Activated naive CD8-positive, alpha-beta T cell treated with anti-CD3 and anti-CD28 coated beads, Interleukin-2, amount 10 ng/mL, durations not matched to agents 7 days and 5 days (primary cell): Measurements from ENCODE around the gene SCARB1. TPM values are rescaled to one million over a fixed set of nuclear protein-coding genes. Genes with fewer than 3 reads are reported as not detected.

Source experiments
- ATAC-seq: fragments of 150-1000 bp; cut with Tn5 transposase; one replicate; pipeline ENCODE4 v1.10.0; 2021; ENCODE audit warnings: low read depth, moderate library complexity
- POLR2A ChIA-PET: fragments of 350-600 bp; sonication (Branson Sonifier 250); formaldehyde crosslinking; loops from one replicate; lab custom pipeline; 2021; ENCODE audit warnings: antibody characterized with exemption; lab: Charles Lee
- DNase-seq: peaks from one replicate; pipeline ENCODE4 v3.0.0; 2021
- H3K27ac Mint-ChIP-seq: one replicate; pipeline ENCODE4 v1.8.0; 2022; ENCODE audit warnings: mild to moderate bottlenecking, mixed read lengths
- H3K27me3 Mint-ChIP-seq: one replicate; pipeline ENCODE4 v1.8.0; 2022; ENCODE audit warnings: mild to moderate bottlenecking, moderate library complexity, mixed read lengths
- H3K36me3 Mint-ChIP-seq: one replicate; pipeline ENCODE4 v1.8.0; 2021; ENCODE audit warnings: mild to moderate bottlenecking, mixed read lengths
- H3K4me1 Mint-ChIP-seq: one replicate; pipeline ENCODE4 v1.8.0; 2021; ENCODE audit warnings: mixed read lengths
- H3K4me3 Mint-ChIP-seq: one replicate; pipeline ENCODE4 v1.8.0; 2022; ENCODE audit warnings: mild to moderate bottlenecking, moderate library complexity, mixed read lengths
- H3K9me3 Mint-ChIP-seq: one replicate; pipeline ENCODE4 v1.8.0; 2021; ENCODE audit warnings: mixed read lengths
- total RNA-seq, 2 experiments: library from RNA; stranded (reverse); gene quantifications; one replicate each; pipeline ENCODE4 v1.2.3, GENCODE V29; 2021

Gene SCARB1
- total RNA-seq, 2 experiments from 2014 or later: 10.8 to 13.0 TPM

DNA sequence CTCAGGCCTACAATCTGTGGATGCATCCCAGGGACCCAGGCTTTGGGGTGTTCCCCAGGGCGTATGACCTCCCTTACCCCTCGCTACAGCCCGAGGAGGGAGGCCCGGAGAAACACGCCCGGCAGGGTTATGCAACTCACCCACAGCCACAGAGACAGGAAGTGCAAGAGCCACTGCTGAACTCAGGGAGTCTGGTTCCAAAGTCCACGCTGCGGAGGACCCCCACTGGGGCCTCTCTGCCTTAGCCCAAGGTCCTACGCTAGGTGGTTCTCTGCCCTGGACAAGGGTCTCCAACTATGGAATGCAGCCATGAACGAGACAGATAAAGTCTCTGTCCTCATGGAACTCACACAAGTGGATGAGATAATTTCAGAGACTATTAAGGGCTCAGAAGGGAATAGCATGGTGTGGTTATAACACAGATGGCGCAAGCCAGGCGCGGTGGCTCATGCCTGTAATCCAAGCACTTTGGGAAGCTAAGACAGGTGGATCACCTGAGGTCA is 11.3 kb downstream of the SCARB1 start:
- H3K9me3 Mint-ChIP-seq: no peaks in the 10 kb centered on the region
- peaks cover 1% of the 10 kb centered on the region for H3K36me3 Mint-ChIP-seq
- ATAC-seq (peak; percentile 85), DNase-seq (peak; percentile 42)
- H3K4me1 Mint-ChIP-seq: peaks cover 16% of the 10 kb centered on the region
- no peak overlapping the region for H3K27ac Mint-ChIP-seq
- POLR2A ChIA-PET: interaction anchor here (1.1 kb wide), 1 partner anchor 12 kb away, joined by 3 read pairs; no protein-coding TSS in a partner anchor
- no peaks in the 10 kb centered on the region for H3K27me3 Mint-ChIP-seq
- no peak overlapping the region for H3K4me3 Mint-ChIP-seq

DNA sequence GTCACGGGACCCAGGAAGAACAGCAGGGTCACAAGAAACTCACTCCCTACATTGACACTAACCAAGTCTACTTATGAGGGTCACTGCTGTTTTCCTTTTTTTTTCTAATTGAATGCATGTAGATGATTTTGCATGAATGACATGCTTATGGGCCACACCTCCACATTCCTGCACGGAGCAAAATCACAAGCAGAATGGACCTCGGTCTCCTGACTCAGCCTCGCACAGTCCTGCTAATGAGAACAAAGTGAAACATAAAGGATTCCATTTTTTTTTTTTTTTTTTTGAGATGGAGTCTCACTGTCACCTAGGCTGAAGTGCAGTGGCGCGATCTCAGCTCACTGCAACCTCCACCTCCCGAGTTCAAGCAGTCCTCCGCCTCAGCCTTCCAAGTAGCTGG is 12.3 kb downstream of the SCARB1 start:
- H3K36me3 Mint-ChIP-seq: peaks cover 1% of the 10 kb centered on the region
- H3K27me3 Mint-ChIP-seq: no peaks in the 10 kb centered on the region
- H3K4me3 Mint-ChIP-seq: no peak overlapping the region
- H3K4me1 Mint-ChIP-seq: peaks cover 16% of the 10 kb centered on the region
- DNase-seq: no peak
- no peak for ATAC-seq
- no peak overlapping the region for H3K27ac Mint-ChIP-seq
- POLR2A ChIA-PET: no interaction called here
- no peaks in the 10 kb centered on the region for H3K9me3 Mint-ChIP-seq

DNA sequence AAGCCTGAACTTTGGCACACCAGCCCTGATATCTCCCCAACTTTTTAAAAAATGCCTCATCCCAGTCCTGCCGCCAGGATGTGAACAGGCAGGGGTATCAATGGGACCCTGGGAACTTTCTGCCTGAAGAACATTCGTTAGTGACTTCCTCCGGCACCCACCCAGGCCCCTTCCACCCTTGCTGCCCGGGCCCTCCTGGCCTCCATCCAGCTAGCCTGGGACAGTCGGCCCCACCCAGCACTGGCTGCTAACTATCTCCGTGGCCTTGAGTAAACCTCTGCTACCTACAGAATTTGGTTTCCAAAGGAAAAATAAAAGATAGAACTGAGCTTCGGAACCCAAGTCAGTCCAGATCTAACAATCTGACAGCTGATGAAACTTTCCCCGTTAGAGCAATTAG is 14.3 kb downstream of the SCARB1 start:
- POLR2A ChIA-PET: no interaction called here
- peaks cover 13% of the 10 kb centered on the region for H3K4me1 Mint-ChIP-seq
- H3K9me3 Mint-ChIP-seq: no peaks in the 10 kb centered on the region
- H3K27me3 Mint-ChIP-seq: no peaks in the 10 kb centered on the region
- no peak for DNase-seq
- H3K36me3 Mint-ChIP-seq: peaks cover 1% of the 10 kb centered on the region
- H3K4me3 Mint-ChIP-seq: no peak overlapping the region
- H3K27ac Mint-ChIP-seq: no peak overlapping the region
- no peak for ATAC-seq

DNA sequence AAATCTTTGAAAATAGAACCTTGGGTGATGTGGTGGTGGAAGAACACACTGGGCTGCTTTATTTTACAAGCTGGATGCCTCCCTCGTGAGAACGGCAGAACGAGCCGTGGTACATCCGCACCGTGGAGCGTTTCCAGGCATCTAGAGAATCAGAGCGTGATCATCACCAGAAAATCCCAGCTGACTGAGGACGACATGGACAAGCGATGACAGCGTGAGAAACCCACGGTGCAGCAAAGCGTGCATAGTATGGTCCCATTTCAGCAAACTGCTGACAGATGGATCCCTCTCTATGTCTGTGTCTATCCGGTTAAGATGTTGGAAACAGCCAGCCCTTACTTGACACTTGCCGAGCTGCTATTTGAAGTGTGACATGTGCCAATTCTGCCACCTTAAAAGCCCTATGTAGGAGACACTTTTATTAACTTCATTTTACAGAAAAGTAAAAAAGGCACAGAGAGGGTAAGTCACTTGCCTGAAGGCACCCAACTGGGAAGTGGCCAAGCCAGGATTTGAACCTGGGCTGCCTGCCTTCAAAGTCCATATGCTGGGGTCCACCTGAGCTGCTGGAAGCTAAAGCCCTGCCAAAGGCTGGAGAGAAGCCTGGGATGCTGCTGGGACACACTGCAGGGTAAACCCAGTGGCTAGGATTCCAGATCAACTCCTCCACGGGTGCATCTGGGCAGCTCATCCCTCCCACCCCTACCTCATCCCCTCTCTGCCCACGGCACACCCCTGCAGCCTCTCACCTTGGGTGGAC is 14.9 kb downstream of the SCARB1 start:
- Mint-ChIP-seq H3K9me3 (no peaks in the 10 kb centered on the region), H3K4me1 (peaks cover 13% of the 10 kb centered on the region), H3K27me3 (no peaks in the 10 kb centered on the region), H3K36me3 (peaks cover 1% of the 10 kb centered on the region), H3K27ac (no peak overlapping the region), H3K4me3 (no peak overlapping the region)
- POLR2A ChIA-PET: no interaction called here
- no peak for DNase-seq
- no peak for ATAC-seq

DNA sequence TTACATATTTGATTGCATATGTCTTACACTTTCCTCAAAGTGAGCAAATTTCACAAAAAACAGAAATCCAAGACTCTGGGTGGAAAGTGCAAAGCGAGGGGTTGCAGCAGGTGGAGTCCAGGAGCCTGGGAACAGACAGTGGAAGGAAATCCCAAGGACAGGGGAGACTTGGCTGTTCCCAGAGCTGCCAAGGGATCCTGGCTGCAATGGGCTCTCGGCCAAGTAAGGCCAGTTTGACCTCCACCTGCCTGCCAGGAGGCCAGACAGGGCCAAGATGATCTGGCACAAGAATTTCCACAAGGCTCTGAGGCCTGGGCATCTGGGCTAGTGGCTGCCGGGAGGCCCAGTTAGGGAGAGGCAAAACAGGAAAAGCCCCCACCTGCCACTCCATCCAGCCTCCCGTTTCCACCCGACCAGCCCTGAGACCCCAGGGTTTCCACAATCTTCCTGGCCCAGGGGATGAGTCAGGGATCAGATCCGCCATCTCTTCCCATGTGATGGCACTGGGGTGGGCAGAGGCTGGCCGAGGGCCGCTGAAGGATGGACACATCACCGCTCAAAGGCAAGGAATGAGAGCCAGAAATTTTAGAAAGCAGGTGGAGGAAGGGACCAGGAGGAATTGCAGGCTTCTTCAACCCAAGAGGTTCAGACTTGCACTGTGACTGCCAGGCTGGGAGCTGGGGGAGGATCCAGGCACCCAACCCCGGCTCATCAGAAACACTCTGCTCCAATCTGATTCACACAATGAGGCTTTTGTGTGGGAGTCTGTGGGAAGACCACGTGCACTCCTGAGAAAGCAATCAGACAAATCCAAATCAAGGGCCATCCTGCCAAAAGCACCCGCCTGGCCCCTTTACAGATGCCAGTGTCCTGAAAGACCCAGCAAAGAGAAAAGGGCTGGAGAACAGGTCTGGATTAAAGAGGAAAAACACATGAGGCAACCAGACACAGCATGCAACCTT is 16.3 kb downstream of the SCARB1 start:
- Mint-ChIP-seq H3K9me3 (no peaks in the 10 kb centered on the region), H3K27me3 (no peaks in the 10 kb centered on the region), H3K27ac (no peak overlapping the region), H3K4me3 (no peak overlapping the region), H3K4me1 (peaks cover 7% of the 10 kb centered on the region), H3K36me3 (peaks cover 3% of the 10 kb centered on the region)
- no peak for ATAC-seq
- POLR2A ChIA-PET: interaction anchor here (0.6 kb wide), 1 partner anchor 10 kb away, joined by 3 read pairs; no protein-coding TSS in a partner anchor
- no peak for DNase-seq

DNA sequence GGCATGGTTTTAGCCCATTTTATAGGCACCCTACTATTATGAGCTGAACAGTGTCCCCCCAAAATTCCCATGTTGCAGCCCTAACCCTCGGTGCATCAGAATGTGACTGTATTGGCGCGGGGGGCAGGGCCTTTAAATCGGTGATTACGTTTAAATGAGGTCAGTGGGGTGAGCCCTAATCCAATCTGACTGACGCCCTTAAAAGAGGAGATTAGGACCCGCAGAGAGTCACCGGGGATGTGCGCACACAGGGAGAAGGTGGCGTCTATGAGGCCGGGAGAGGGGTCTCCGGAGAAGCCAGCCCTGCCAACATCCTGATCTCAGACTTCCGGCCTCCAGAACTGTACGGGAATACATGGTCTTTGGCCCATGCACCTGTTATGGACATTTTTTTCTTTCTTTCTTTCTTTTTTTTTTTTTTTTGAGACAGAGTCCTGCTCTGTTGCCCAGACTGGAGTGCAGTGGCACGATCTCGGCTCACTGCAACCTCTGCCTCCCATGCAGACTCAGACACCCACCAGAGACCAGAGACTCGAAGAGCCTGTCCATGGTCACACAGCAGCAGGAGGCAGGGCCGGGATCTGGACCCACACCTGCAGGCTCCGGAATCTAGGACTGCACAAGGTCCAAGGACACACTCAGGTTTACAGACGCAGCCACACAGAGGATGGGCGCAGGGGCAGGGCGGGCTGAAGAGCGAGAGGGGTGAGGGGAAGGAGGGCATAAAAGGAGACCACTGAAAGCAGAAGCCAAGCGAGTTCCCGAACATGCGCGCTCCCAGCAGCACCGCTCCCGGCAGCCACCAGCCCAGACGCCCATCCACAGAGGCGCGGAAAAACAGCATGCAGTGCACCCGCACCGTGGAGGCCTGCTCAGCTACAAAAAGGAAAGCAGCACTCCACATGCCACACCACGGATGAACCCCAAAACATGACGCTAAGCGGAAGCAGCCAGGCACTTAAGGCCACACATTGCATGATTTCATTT is 19.0 kb downstream of the SCARB1 start:
- DNase-seq (no peak), ATAC-seq (no peak)
- POLR2A ChIA-PET: no interaction called here
- no peak overlapping the region for H3K27ac Mint-ChIP-seq
- no peaks in the 10 kb centered on the region for H3K27me3 Mint-ChIP-seq
- no peak overlapping the region for H3K4me3 Mint-ChIP-seq
- H3K4me1 Mint-ChIP-seq: peaks cover 2% of the 10 kb centered on the region
- H3K36me3 Mint-ChIP-seq: peaks cover 3% of the 10 kb centered on the region
- no peaks in the 10 kb centered on the region for H3K9me3 Mint-ChIP-seq

DNA sequence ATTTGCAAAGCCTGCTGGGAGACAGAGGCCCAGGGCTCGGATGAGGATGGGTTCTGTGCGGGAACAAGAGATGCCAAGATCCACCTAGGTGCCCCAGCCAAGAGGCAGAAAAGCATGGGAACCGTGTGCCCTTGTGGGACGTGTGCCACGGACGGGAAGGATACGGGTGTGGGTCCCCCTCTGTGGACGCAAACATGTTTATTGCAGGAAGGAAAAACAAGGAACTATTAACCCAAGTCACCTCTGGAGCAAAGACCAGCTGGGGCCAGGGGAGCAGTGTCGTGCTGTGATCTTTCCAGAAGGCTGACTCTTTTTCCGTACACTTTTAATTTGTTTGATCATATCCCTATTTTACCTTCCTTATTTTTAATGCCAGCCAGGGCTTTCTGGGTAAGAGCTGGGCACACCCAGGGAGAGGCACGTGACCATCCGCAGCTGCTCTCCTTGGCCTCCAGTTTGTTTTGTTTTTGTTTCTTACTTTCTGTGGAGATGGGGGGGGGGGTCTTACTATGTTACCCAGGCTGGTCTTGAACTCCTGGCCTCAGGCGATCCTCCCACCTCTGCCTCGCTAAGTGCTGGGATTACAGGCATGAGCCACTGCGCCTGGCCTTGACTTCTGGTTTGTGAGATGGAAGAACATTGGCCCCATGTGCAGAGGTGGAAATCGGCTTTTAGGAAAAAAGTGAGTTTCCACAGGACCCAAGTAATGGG is 20.7 kb downstream of the SCARB1 start:
- peaks cover 3% of the 10 kb centered on the region for H3K36me3 Mint-ChIP-seq
- ATAC-seq (no peak), DNase-seq (no peak)
- H3K27ac Mint-ChIP-seq: no peak overlapping the region
- POLR2A ChIA-PET: no interaction called here
- H3K9me3 Mint-ChIP-seq: no peaks in the 10 kb centered on the region
- no peaks in the 10 kb centered on the region for H3K27me3 Mint-ChIP-seq
- H3K4me3 Mint-ChIP-seq: no peak overlapping the region
- peaks cover 4% of the 10 kb centered on the region for H3K4me1 Mint-ChIP-seq

DNA sequence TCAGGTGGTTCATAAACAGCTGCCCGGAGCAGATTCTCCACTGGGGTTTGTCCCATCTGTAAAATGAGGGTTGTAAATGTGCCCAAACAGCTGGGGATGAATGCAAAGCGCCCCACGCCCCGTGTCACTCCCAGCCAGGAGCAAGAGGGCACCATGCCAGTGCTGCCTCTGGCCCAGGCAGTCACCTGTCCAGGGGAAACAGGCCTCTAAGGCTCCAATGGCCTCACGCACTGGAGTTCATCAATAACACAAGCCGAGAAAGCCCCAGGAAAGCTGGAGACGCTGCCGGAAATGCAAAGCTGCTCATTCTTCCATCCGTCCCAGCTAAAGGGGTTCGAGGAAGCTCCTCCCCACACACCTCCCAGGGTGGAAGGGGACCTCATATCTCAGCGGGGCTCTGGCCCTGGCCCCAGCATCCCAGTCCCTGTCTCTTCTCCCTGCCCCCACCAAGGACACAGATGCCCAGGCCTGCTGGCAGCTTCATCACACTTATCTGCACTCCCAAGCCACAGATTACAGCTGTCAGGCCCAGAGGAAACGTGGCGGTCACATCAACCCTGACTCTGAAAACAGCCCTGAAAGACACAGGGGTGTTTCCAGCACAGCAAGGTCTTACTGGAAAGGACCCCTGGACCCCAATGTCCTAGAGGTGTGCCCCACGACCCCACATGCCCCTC is 21.5 kb downstream of the SCARB1 start:
- no peak overlapping the region for H3K27ac Mint-ChIP-seq
- DNase-seq: no peak

DNA sequence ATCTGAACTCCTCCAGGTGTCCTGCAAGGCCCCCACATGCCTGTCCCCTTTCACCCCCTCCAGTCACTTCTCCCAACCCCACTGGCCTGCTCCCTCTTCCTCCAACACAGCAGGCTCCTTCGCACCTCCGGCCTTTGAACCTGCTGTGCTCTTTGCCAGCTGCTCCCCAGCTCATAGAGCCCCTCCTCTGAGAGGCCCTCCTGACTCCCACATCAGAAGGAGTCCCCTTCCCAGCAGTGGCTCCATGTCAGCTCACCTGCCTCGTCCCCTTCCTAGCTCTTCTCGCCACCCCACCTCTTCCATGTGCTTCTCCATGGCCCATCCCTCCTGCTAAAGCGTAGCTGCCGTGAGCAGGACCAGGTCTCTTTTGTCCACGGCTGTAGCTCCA is 22.1 kb downstream of the SCARB1 start:
- Mint-ChIP-seq H3K9me3 (no peaks in the 10 kb centered on the region), H3K4me1 (peaks cover 7% of the 10 kb centered on the region), H3K36me3 (peaks cover 3% of the 10 kb centered on the region), H3K4me3 (no peak overlapping the region), H3K27me3 (no peaks in the 10 kb centered on the region), H3K27ac (no peak overlapping the region)
- ATAC-seq: no peak
- POLR2A ChIA-PET: no interaction called here
- DNase-seq: no peak

More for the DNA sequence above, 21.5 kb downstream of the SCARB1 start:
- H3K4me3 Mint-ChIP-seq: no peak overlapping the region
- no peaks in the 10 kb centered on the region for H3K9me3 Mint-ChIP-seq
- peaks cover 6% of the 10 kb centered on the region for H3K4me1 Mint-ChIP-seq
- no peak for ATAC-seq
- H3K36me3 Mint-ChIP-seq: peaks cover 3% of the 10 kb centered on the region
- POLR2A ChIA-PET: no interaction called here
- no peaks in the 10 kb centered on the region for H3K27me3 Mint-ChIP-seq

DNA sequence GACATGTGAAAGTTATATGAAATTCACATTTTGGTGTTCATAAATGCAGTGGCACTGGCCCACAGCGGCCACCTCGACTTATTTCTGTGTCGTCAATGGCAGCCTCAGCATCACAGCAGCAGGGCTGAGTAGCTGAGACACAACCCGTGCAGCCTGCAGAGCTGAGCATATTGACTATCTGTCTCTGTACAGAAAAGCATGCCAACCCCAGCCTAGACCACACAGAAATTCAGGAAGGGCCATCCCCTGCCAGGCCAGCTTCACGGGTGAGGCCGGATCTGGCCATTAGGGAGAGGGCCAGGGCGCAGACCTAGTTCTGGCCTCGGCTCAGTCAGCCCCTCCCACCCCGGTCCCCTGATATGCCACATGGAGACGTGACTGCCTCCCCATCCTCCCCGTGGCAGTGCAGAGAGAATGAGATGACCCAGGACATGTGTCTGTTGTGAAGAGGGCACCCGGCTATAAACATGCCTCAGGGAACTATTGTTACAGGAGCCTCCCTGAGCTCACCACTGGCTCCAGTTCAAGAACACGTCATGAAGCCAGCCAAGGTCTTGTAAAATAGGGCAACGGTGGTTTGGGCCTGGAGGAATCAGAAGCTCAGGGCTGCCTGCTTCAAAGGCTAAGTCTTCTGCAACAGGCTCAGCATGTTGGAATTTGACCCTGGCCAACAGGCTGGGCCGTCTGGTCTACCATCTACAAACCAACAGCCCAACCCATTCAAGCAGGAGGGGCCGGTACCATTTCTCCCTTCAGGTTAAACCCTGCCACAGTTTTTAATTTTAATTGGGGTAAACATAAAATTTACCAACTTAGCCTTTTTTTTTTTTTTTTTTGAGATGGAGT is 25.5 kb downstream of the SCARB1 start:
- Mint-ChIP-seq H3K9me3 (no peaks in the 10 kb centered on the region), H3K27ac (no peak overlapping the region), H3K4me1 (peaks cover 7% of the 10 kb centered on the region), H3K27me3 (no peaks in the 10 kb centered on the region), H3K4me3 (no peak overlapping the region), H3K36me3 (peaks cover 3% of the 10 kb centered on the region)
- DNase-seq (no peak), ATAC-seq (no peak)
- POLR2A ChIA-PET: no interaction called here

DNA sequence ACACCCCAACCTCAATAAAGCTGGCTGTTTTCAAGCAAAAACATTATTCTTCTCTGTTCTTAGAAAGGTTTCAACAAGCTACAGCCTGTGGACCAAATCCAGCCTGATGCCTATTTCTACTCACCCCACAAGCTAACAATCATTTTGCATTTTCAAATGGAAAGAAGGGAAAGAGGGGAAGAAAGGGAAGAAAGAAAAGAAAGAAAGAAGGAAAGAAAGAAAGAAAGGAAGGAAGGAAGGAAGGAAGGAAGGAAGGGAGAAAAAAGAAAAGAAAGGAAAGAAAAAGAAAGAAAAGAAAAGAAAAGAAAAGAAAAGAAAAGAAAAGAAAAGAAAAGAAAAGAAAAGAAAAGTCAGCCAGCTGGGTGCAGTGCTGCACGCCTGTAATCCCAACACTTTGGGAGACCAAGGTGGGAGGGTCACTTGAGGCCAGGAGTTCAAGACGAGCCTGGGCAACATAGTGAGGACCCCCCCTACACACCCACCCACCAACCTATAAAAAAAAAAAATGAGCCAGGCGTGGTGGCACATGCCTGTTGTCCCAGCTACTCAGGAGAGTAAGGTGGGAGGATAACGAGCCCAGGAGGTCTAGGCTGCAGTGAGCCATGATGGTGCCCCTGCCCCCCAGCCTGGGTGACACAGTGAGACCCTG is 26.3 kb downstream of the SCARB1 start:
- POLR2A ChIA-PET: interaction anchor here (0.7 kb wide), 1 partner anchor 10 kb away, joined by 3 read pairs; no protein-coding TSS in a partner anchor
- peaks cover 2% of the 10 kb centered on the region for H3K36me3 Mint-ChIP-seq

More for the DNA sequence above, 26.3 kb downstream of the SCARB1 start:
- Mint-ChIP-seq H3K4me3 (no peak overlapping the region), H3K27me3 (no peaks in the 10 kb centered on the region), H3K4me1 (peaks cover 5% of the 10 kb centered on the region), H3K27ac (no peak overlapping the region), H3K9me3 (no peaks in the 10 kb centered on the region)
- DNase-seq (no peak), ATAC-seq (no peak)
